ENCODE results near the gene ADORA1. TPM values are rescaled to one million over a fixed set of nuclear protein-coding genes. Genes with fewer than 3 reads are reported as not detected.

The ADORA1 gene
- total RNA-seq, 1 donor from 2014 or later: 4.1 TPM

DNA sequence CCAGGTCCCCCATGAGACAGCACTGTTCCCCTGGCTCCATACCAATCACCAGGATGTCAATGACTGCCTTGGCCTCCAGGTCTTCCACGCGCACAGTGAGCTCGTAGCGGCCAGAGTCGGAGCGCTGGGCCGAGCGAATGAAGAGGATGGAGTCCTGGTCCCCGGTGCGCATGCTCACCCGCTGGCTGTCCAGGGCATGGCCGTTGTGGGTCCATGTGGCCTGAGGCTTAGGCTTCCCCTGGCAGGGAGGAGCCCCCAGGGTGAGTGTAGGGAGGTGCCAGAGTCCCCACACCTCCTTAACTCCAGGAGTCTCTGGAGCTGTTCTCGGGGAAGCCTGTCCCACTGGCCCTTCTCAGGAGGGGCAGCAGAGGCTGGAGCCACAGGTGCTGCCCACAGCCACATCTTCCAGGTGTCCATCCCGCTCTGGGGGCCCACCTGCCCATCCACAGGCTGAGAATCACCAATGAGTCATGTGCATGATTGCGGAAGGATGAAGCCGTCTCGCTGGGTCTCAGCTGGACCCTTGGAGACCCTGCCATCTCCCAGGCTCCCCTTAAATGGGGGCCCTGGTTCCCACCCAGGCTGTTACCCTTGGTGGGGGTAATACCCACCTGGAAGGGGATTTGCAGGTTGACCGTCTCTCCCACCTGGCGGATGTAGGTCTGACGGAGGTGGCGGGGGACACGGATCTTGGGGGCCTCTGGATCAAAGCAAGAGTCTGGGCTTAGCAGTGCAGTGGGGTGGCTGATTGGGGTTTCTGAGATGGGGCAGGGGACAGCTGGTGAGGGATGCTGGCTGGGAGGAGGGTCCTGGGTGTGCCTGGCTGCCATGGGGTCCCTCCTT lies 44.0 kb downstream of the ADORA1 start:
- peak; percentile 53 for DNase-seq
- Histone ChIP-seq H3K4me3 (no peak overlapping the region), H3K9me3 (no peaks in the 10 kb centered on the region), H3K4me1 (peaks cover 12% of the 10 kb centered on the region), H3K27me3 (no peaks in the 10 kb centered on the region), H3K27ac (no peak overlapping the region), H3K36me3 (no peaks in the 10 kb centered on the region)
- ATAC-seq: no peak
- TF ChIP-seq, protein P1, sequence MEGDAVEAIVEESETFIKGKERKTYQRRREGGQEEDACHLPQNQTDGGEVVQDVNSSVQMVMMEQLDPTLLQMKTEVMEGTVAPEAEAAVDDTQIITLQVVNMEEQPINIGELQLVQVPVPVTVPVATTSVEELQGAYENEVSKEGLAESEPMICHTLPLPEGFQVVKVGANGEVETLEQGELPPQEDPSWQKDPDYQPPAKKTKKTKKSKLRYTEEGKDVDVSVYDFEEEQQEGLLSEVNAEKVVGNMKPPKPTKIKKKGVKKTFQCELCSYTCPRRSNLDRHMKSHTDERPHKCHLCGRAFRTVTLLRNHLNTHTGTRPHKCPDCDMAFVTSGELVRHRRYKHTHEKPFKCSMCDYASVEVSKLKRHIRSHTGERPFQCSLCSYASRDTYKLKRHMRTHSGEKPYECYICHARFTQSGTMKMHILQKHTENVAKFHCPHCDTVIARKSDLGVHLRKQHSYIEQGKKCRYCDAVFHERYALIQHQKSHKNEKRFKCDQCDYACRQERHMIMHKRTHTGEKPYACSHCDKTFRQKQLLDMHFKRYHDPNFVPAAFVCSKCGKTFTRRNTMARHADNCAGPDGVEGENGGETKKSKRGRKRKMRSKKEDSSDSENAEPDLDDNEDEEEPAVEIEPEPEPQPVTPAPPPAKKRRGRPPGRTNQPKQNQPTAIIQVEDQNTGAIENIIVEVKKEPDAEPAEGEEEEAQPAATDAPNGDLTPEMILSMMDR (IDR thresholded peaks at IDR 0.05): no peak
- intact Hi-C loops (cut with DNase I): no loop called here

DNA sequence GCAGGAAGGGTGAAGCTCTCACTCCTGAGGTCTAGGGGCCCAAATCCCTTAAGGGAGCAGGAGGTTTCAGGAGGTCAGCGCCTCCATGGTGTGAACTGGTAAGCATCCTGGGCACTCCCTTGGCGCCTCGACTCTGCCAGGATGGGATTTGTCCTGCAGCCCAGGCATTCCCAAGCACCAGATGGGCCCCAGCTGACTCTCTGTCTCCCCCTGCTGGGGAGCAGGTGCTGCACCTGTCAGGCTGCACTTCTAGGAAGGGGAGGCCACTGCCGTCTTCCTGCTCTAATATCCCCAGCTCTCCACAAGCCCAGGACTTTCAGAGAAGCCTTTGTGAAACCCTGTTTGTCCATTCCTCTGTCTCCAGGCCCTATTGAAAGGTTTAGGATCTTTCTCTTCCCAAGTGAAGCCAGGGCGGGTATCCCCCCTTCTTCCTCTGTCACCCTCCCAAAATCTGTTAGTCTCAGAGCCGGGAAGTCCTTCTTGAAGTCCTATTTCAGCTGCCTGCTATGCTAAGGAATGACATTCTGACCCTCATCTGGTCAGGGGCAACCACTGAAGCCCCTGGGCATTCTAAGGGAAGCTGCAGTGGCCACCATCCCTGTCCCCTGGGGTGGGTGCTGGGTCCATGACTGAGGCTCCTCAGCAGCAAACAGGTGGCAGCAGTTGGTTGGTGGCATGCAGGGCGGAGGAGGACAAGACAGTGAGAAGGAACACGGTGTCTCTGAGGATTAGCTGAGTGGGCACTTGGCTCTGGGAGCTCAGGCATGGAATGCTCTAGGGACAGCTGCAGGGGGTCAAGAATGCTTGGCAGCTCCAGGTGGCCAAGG lies 44.9 kb downstream of the ADORA1 start:
- H3K9me3 ChIP-seq: no peaks in the 10 kb centered on the region
- no peak overlapping the region for H3K27ac ChIP-seq
- H3K4me3 ChIP-seq: no peak overlapping the region
- H3K4me1 ChIP-seq: peaks cover 12% of the 10 kb centered on the region
- DNase-seq: peak; percentile 83
- ATAC-seq: peak; percentile 83
- H3K36me3 ChIP-seq: no peaks in the 10 kb centered on the region
- intact Hi-C loops (cut with DNase I): no loop called here
- TF ChIP-seq, protein P1 (IDR thresholded peaks at IDR 0.05): peak; percentile 82
- no peaks in the 10 kb centered on the region for H3K27me3 ChIP-seq

DNA sequence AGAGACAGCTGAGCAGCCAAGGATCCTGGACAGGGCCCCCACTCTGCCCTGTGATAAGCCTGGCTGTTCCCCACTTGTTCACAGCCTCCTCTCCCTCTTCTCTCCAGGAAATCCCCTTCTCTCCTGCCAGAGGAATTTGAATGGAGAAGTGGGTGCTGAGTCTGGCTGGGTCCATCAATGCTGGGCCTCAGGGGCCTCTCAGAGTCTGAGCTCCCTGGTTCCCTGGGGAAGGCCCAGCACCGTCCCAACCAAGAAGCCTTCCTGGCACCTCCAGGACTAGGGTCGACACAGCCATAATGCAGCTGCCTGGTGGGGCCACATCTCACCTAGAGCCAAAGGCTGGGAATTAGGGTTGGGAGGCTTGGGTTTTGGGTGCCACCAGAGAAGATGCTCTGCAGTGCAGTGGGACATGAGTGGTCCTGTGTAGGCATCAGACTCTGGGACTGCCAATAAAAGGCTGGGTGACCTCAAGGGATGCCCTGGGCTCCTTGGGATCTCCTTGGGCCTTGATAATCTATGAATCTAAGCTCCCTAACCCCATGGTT lies 45.6 kb downstream of the ADORA1 start:
- H3K27me3 ChIP-seq: no peaks in the 10 kb centered on the region
- peaks cover 12% of the 10 kb centered on the region for H3K4me1 ChIP-seq
- no peaks in the 10 kb centered on the region for H3K36me3 ChIP-seq
- TF ChIP-seq, protein P1 (IDR thresholded peaks at IDR 0.05): no peak
- ATAC-seq: no peak
- intact Hi-C loops (cut with DNase I): no loop called here
- no peak for DNase-seq
- no peaks in the 10 kb centered on the region for H3K9me3 ChIP-seq
- no peak overlapping the region for H3K27ac ChIP-seq
- no peak overlapping the region for H3K4me3 ChIP-seq

DNA sequence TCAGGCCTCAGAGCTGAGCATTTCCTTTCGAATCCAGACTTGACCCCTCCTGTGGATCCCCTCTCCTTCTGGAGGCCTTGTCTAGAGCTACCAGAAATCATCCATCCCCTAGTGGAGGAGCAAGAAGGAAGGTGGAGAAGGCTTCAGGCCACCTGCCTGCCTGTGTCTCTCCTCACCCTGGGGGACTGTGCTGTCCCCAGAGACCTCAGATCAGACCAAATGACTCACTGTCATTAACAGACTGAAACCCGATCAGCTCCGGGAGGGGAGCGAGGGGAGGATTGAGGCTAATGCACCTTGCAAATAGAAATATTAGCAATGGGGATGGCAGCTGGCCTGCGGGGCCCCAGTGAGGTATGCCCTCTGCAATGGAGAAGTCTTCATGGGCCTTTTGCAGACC lies 46.0 kb downstream of the ADORA1 start:
- Histone ChIP-seq H3K27ac (no peak overlapping the region), H3K4me1 (peaks cover 12% of the 10 kb centered on the region), H3K9me3 (no peaks in the 10 kb centered on the region), H3K4me3 (no peak overlapping the region), H3K27me3 (no peaks in the 10 kb centered on the region), H3K36me3 (no peaks in the 10 kb centered on the region)
- TF ChIP-seq, protein P1 (IDR thresholded peaks at IDR 0.05): no peak
- intact Hi-C loops (cut with DNase I): no loop called here
- ATAC-seq (no peak), DNase-seq (no peak)

DNA sequence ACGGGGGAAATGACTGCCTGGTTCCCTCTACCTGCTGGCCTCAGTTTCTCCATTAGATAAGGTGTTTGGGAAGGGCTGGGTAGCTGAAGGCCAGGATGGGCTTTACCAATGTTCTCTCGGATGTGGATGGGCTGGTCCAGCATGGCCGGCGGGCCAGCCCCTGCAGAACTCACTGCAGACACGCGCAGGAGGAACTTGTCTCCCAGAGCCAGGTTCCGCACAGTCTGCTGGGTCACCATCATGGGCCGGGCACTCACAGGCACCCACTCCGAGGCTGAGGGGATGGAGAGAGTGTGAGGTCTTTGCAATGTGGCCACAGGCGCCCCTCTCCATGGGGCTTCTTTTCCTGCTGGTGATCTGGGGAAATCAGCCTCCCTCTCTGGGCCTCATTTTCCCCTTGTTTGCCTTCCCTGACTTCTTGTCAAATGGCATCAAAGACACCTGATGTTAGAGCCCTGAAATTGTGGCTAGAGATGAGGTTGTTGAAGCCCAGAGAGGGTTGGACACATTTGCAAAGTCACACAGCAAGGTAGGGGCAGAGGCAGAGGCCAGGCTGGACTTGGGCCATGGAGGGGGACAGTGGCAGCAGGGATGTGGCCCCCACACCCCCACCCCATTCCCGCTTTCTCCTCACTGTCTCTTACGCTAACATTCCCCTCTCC lies 46.9 kb downstream of the ADORA1 start:
- DNase-seq (no peak), ATAC-seq (no peak)
- Histone ChIP-seq H3K27me3 (no peaks in the 10 kb centered on the region), H3K4me3 (no peak overlapping the region), H3K36me3 (no peaks in the 10 kb centered on the region), H3K4me1 (peaks cover 12% of the 10 kb centered on the region), H3K9me3 (no peaks in the 10 kb centered on the region), H3K27ac (no peak overlapping the region)
- intact Hi-C loops (cut with DNase I): no loop called here
- TF ChIP-seq, protein P1 (IDR thresholded peaks at IDR 0.05): no peak

Measured in upper lobe of right lung (tissue), 1 donor.